Lower leg skin (tissue), 4 donors: ENCODE results near the gene SERTM1. TPM values are rescaled to one million over a fixed set of nuclear protein-coding genes. Genes with fewer than 3 reads are reported as not detected.

Experiments used
- DNase-seq, 2 donors: peaks; one replicate each; pipeline ENCODE4 v3.0.0-alpha.2; 2019; ENCODE audit warnings: low spot score in 2 of 2
- H3K4me3 ChIP-seq: fragments of 200-600 bp; sonication (generic); 2 replicates; pipeline ENCODE4 v1.5.1; 2017; ENCODE audit warnings: mild to moderate bottlenecking, low read depth; ENCODE audit not compliant: poor library complexity, severe bottlenecking
- CTCF ChIP-seq, 3 donors: fragments of 450-650 bp; IDR thresholded peaks; one replicate each; pipeline ENCODE4 v1.5.1; 2016; ENCODE audit warnings: antibody characterized with exemption in 3 of 3, mild to moderate bottlenecking in 3 of 3, moderate library complexity in 2 of 3
- POLR2A ChIP-seq, 2 donors: fragments of 450-650 bp; IDR thresholded peaks; one replicate each; pipeline ENCODE4 v1.6.1; 2016 to 2017; ENCODE audit warnings: antibody characterized with exemption in 2 of 2, mild to moderate bottlenecking in 1 of 2, moderate library complexity in 1 of 2
- WGBS, 2 donors: methylation state at CpG; one replicate each; pipeline ENCODE4 v1.1.5; 2018; 5-methylcytosine and 5-hydroxymethylcytosine counted together
- intact Hi-C: fragments of 100-400 bp; cut with DNase I; formaldehyde crosslinking; loops from one replicate; pipeline ENCODE4 v1.15.0; 2023; ENCODE audit warnings: low total_unique reads
- total RNA-seq, 4 donors: library from RNA; depleted of rRNA; stranded (reverse); fragments of >200 nt; gene quantifications; one replicate each; pipeline ENCODE4 v1.1.0, GENCODE V29; 2016

Gene SERTM1
- total RNA-seq = not detected

DNA sequence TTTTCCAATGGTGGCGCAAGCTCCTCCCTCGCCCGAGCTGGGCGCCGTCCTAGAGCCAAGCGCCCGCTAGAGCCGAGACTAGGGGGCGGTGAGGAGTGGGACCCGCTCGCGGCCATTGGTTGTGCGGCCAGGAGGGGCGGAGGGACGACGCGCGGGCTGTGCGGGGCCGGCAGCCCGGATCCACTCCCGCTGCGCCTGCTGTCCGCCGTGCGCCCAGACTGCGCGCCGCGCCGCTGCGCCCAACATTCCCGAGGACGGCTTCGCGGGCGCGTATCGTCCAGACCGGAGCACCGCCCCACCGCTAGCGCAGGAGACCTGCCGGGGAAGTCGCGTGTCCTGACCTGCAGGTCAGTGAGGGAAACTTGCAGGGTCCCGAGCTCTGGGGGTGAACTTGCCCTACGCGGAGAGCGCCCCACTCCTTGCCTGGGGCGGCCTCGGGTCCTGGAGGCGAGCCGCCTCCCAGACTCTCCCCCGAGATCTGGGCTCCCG, at the start of gene SERTM1:
Gene SERTM1, plus strand, starts transcription at position 183 of the 489 bp plus-strand sequence. CDS start 21,059 bp downstream, outside the sequence.
- TF ChIP-seq CTCF (IDR thresholded peaks at IDR 0.05) (no peak), POLR2A (IDR thresholded peaks at IDR 0.05) (no peak)

DNA sequence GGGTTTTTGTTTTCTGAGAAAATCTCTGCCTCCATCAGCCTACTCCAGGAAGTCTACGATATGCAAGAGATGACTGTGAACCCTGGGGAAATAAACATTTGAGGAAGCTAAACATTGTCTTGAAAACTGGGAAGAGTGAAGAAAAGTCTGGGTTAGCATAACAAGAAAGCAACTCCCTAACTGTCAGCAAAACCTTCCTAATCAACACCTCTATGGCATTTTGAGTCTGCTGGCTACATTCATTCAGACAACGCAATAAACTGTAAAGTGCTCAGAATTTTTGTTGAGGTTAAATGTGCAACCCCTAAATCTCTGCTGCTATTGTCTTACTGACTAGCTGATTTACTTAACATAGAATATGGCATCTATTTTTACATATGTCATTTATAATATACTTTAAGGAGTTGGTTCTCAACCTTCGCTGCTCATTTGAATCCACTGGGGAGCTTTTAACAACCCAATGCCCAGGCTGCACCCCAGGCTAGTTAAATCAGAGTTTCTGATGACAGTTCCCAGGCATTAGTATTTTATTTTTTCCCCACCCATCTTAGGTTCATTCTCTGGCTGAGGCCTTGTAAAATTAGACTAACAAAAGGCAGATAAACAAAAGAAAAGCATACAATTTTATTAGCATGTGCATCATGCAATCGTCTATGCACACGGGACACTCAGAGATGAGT, 45.3 kb upstream of the SERTM1 start:
- H3K4me3 ChIP-seq = no peak overlapping the region
- TF ChIP-seq POLR2A (IDR thresholded peaks at IDR 0.05) (no peak), CTCF (IDR thresholded peaks at IDR 0.05) (no peak)
- WGBS, 2 donors = 52 to 60% methylated on average over 5 of the region's 5 CpGs
- intact Hi-C loops = no loop called here
- DNase-seq = no peak

More for the DNA sequence above, at the start of gene SERTM1:
- no peak for DNase-seq
- H3K4me3 ChIP-seq = no peak within 1 kb of the TSS
- 2 to 3% methylated on average over 17 to 23 of the region's 56 CpGs for WGBS, 2 donors
- intact Hi-C loops = no loop called here

DNA sequence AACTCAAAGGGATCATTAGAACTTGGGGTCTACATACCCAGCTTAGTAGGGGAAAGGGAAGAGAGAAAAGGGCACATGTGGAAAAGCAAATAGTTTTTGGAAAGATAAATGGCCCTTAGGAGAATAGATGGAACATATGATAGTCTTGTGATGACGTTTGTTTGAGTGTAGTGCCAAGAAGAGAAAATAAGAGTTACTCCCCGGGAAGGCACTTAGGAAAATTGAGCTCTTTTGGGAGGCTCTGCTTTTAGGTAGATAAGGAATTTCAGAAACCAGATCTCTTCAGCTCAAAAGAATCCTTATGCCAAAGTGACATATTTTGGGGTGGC, 44.8 kb upstream of the SERTM1 start:
- no peak overlapping the region for H3K4me3 ChIP-seq
- DNase-seq = no peak
- intact Hi-C loops = no loop called here
- WGBS, 2 donors = 26% methylated on average over 2 of the region's 2 CpGs
- TF ChIP-seq POLR2A (IDR thresholded peaks at IDR 0.05) = no peak
- no peak for TF ChIP-seq CTCF (IDR thresholded peaks at IDR 0.05)

DNA sequence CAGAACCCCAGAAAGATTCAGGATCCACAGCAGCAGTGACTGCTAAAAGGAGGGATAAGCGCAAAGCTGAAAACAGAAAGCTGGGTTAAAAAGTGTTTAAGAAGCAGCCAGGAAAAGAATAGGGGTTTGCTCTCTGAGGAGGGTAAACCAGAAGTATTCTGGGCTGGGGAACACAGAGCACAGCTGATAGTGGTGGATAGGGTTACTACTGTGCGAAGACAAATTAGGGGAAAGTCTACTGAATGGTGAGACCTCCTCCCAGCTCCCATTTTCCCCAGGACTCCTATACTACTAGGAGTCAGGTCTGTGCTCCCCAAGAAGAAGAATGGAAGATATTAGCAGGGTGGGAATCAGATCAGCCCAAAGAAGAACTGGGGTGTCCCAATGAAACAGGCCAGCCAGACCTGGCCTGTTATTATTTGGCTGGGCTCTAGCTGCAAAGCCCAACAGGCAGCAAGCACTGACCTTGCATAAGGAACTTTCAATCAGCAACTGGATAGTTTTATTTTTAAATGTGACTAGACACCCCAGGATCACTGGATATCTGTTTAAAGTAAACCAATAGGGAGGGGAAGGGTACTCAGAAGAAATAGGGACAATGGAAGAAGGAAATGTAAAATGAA, 43.5 kb upstream of the SERTM1 start:
- no peak overlapping the region for H3K4me3 ChIP-seq
- 85 to 91% methylated on average over 2 of the region's 2 CpGs for WGBS, 2 donors
- no peak for DNase-seq
- TF ChIP-seq POLR2A (IDR thresholded peaks at IDR 0.05) (no peak), CTCF (IDR thresholded peaks at IDR 0.05) (no peak)
- intact Hi-C loops = no loop called here

DNA sequence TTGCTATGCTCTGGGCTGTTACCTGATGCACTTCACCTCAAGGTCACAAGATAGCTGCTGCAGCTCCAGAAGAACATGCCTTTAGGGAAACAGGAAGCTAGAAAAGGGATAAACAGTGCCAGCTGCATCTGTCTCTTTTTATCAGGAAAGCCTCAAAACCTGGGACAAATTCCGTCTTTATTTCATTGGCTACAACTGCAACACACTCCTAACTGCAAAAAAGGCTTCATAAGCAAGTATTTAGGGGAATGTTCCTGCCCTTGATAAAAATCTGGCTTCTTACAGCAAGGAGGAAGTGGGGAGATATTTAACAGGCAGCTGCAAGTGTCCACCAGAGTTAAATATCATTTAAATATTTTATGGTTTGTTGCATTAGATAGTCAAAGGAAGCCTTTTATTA, 34.2 kb upstream of the SERTM1 start:
- no peak for TF ChIP-seq POLR2A (IDR thresholded peaks at IDR 0.05)
- no peak for TF ChIP-seq CTCF (IDR thresholded peaks at IDR 0.05)
- no peak for DNase-seq
- WGBS, 2 donors = 38 to 43% methylated on average over 1 of the region's 1 CpG
- intact Hi-C loops = no loop called here
- no peak overlapping the region for H3K4me3 ChIP-seq
